Measurements from ENCODE around the gene PDX1.

The PDX1 gene

GRCh38 chr13:27919934-27920676 is at the start of gene PDX1:
PDX1 (plus strand) TSS chr13:27920000; CDS start chr13:27920139, 139 bp downstream.
- DNase-seq (ENCODE audit: low read depth in 4 of 4, low spot score in 1 of 4) = no peak

- no peak for DNase-seq (ENCODE audit: low read depth in 4 of 4, low spot score in 1 of 4)
These were observed 41.5 kb upstream of the PDX1 start for GRCh38 chr13:27878274-27878673.

- no peak for DNase-seq (ENCODE audit: low read depth in 4 of 4, low spot score in 1 of 4)
These were observed 30.3 kb upstream of the PDX1 start for GRCh38 chr13:27889471-27889870.

GRCh38 chr13:27896726-27897125 is 23.1 kb upstream of the PDX1 start:
- no peak for DNase-seq (ENCODE audit: low read depth in 4 of 4, low spot score in 1 of 4)

GRCh38 chr13:27904719-27905118 is 15.1 kb upstream of the PDX1 start:
- DNase-seq (ENCODE audit: low read depth in 4 of 4, low spot score in 1 of 4) = no peak

GRCh38 chr13:27905650-27906049 is 14.2 kb upstream of the PDX1 start:
- no peak for DNase-seq (ENCODE audit: low read depth in 4 of 4, low spot score in 1 of 4)

- no peak for DNase-seq (ENCODE audit: low read depth in 4 of 4, low spot score in 1 of 4)
These were observed 12.5 kb upstream of the PDX1 start for GRCh38 chr13:27907121-27907787.

GRCh38 chr13:27909378-27909777 is 10.4 kb upstream of the PDX1 start:
- DNase-seq (ENCODE audit: low read depth in 4 of 4, low spot score in 1 of 4) = no peak

GRCh38 chr13:27911521-27911920 is 8.3 kb upstream of the PDX1 start:
- DNase-seq (ENCODE audit: low read depth in 4 of 4, low spot score in 1 of 4) = no peak

GRCh38 chr13:27913160-27913559 is 6.6 kb upstream of the PDX1 start:
- DNase-seq (ENCODE audit: low read depth in 4 of 4, low spot score in 1 of 4) = no peak

GRCh38 chr13:27915301-27916207 is 4.2 kb upstream of the PDX1 start:
- DNase-seq (ENCODE audit: low read depth in 4 of 4, low spot score in 1 of 4) = no peak

GRCh38 chr13:27917121-27917947 is 2.5 kb upstream of the PDX1 start:
- no peak for DNase-seq (ENCODE audit: low read depth in 4 of 4, low spot score in 1 of 4)

- no peak for DNase-seq (ENCODE audit: low read depth in 4 of 4, low spot score in 1 of 4)
These were observed 1.5 kb upstream of the PDX1 start for GRCh38 chr13:27918041-27918917.

- DNase-seq (ENCODE audit: low read depth in 4 of 4, low spot score in 1 of 4) = no peak
These were observed 712 bp upstream of the PDX1 start for GRCh38 chr13:27918918-27919658.

- no peak for DNase-seq (ENCODE audit: low read depth in 4 of 4, low spot score in 1 of 4)
These were observed 204 bp upstream of the PDX1 start for GRCh38 chr13:27919659-27919933.

- DNase-seq (ENCODE audit: low read depth in 4 of 4, low spot score in 1 of 4) = no peak
These were observed 1.0 kb downstream of the PDX1 start for GRCh38 chr13:27920677-27921420.

- no peak for DNase-seq (ENCODE audit: low read depth in 4 of 4, low spot score in 1 of 4)
These were observed 1.7 kb downstream of the PDX1 start for GRCh38 chr13:27921421-27921960.
